CD4-positive, CD25-positive, alpha-beta regulatory T cell (primary cell): ENCODE data around the gene GABRG3. TPM values are rescaled to one million over a fixed set of nuclear protein-coding genes. Genes with fewer than 3 reads are reported as not detected.

Source experiments
- ATAC-seq, 2 donors: fragments of 150-1000 bp; cut with Tn5 transposase; one replicate each; pipeline ENCODE4 v1.10.0; 2021; ENCODE audit warnings: low read depth in 2 of 2, moderate number of reproducible peaks in 2 of 2, moderate library complexity in 1 of 2
- DNase-seq, 3 donors: peaks; one replicate each; pipeline versions ENCODE4 v3.0.0 to v3.0.0-alpha.2; 2012 to 2022; ENCODE audit warnings: mixed read lengths in 1 of 3
- H3K27ac ChIP-seq: one replicate; pipeline ENCODE4 v1.7.0; 2013; ENCODE audit warnings: mild to moderate bottlenecking, low read length; ENCODE audit not compliant: insufficient read depth, poor library complexity, severe bottlenecking
- H3K27me3 ChIP-seq: one replicate; pipeline ENCODE4 v1.7.0; 2013; ENCODE audit warnings: low read length; ENCODE audit not compliant: control insufficient read depth, insufficient read depth
- H3K36me3 ChIP-seq: one replicate; pipeline ENCODE4 v1.7.0; 2013; ENCODE audit warnings: mild to moderate bottlenecking, low read length, moderate library complexity; ENCODE audit not compliant: control insufficient read depth, insufficient read depth
- H3K4me1 ChIP-seq: 2 replicates; pipeline ENCODE4 v1.7.0; 2013; ENCODE audit warnings: mild to moderate bottlenecking, low read length; ENCODE audit not compliant: insufficient read depth, control insufficient read depth, poor library complexity, severe bottlenecking
- H3K4me3 ChIP-seq: one replicate; pipeline ENCODE4 v1.7.0; 2013; ENCODE audit warnings: low read depth, mild to moderate bottlenecking, low read length, moderate library complexity
- H3K9me3 ChIP-seq, 2 experiments: 1 replicate in 1 of 2; 2 replicates in 1 of 2; pipeline ENCODE4 v1.7.0; 2013; ENCODE audit warnings: low read length in 2 of 2, mild to moderate bottlenecking in 1 of 2, moderate library complexity in 1 of 2; ENCODE audit not compliant: control insufficient read depth in 2 of 2
- H3K27ac Mint-ChIP-seq, 3 donors: one replicate each; pipeline ENCODE4 v1.8.0; 2020 to 2022; ENCODE audit warnings: mild to moderate bottlenecking in 3 of 3, mixed read lengths in 3 of 3, moderate library complexity in 2 of 3
- H3K27me3 Mint-ChIP-seq: one replicate; pipeline ENCODE4 v1.8.0; 2022; ENCODE audit warnings: mild to moderate bottlenecking, mixed read lengths
- H3K36me3 Mint-ChIP-seq: one replicate; pipeline ENCODE4 v1.8.0; 2020; ENCODE audit warnings: mixed read lengths
- H3K4me1 Mint-ChIP-seq, 4 donors: one replicate each; pipeline ENCODE4 v1.8.0; 2020 to 2022; ENCODE audit warnings: mixed read lengths in 4 of 4, mild to moderate bottlenecking in 1 of 4
- H3K4me3 Mint-ChIP-seq, 4 donors: one replicate each; pipeline ENCODE4 v1.8.0; 2020 to 2022; ENCODE audit warnings: mild to moderate bottlenecking in 4 of 4, mixed read lengths in 4 of 4, moderate library complexity in 3 of 4
- H3K9me3 Mint-ChIP-seq, 7 donors: one replicate each; pipeline ENCODE4 v1.8.0; 2020 to 2022; ENCODE audit warnings: mixed read lengths in 7 of 7, mild to moderate bottlenecking in 3 of 7, moderate library complexity in 2 of 7
- polyA plus RNA-seq, 4 donors: library from polyadenylated mRNA; unstranded; fragments of 300-500 nt; fragmentation: Illumina TruSeq; gene quantifications; one replicate each; pipeline ENCODE4 v1.2.3, GENCODE V29; 2021
- total RNA-seq: library from RNA; stranded (reverse); gene quantifications from one replicate; pipeline ENCODE4 v1.2.3, GENCODE V29; 2022

GABRG3 gene
- total and polyA plus RNA-seq, 5 donors from 2014 or later = not detected

DNA sequence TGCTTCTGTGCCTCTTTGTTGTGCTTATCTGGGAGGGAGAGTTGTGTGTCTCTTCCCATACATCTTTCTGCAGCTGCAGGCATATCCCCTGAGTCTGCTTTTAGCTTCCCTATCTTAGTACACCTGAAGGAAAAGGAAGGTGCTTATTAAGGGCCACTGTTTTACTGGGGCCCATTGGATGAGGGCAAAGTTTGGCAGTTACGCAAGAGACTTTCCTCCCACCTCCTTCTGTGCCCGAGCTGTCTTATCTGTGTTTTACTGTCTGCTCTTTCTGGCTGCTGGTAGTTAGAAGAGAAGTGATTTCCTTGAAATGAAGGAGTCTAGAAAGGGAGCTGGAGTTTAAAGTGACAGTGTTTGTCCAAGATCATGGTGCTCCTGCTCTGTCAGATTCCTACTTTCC, 66.5 kb downstream of the GABRG3 start:
- H3K9me3 ChIP-seq = no peaks in the 10 kb centered on the region
- ATAC-seq (no peak), DNase-seq (no peak)
- H3K36me3 ChIP-seq = no peaks in the 10 kb centered on the region
- H3K4me3 ChIP-seq = no peak overlapping the region
- no peaks in the 10 kb centered on the region for H3K27me3 ChIP-seq
- Mint-ChIP-seq H3K4me1 (no peaks in the 10 kb centered on the region), H3K9me3 (peaks cover 0 to 9% (median 2%) of the 10 kb centered on the region in 7 donors), H3K4me3 (no peak overlapping the region), H3K27me3 (no peaks in the 10 kb centered on the region), H3K27ac (no peak overlapping the region), H3K36me3 (no peaks in the 10 kb centered on the region)
- H3K4me1 ChIP-seq = no peaks in the 10 kb centered on the region
- no peak overlapping the region for H3K27ac ChIP-seq

DNA sequence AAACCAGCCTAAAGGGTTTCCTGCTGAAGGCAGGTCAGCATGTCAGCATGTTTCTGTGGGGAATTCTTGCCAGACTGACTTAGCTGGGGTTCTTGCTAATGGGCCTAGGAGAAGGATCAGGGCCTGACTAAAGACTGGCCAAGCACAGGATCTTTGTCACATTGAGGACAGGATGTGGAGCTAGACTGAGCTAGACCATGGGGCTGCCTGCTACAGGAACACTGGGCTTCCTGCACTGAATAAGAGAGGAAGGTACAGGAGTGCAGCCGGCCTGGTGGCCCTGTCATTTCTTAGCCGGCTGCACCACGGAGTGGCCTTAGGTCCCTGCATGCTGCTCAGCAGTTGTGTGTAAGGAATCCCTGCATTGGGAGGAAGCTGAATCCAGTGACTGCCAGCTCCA, 68.2 kb downstream of the GABRG3 start:
- no peaks in the 10 kb centered on the region for H3K36me3 Mint-ChIP-seq
- no peaks in the 10 kb centered on the region for H3K27me3 Mint-ChIP-seq
- ATAC-seq (no peak), DNase-seq (no peak)
- Histone ChIP-seq H3K36me3 (no peaks in the 10 kb centered on the region), H3K4me3 (no peak overlapping the region), H3K9me3 (no peaks in the 10 kb centered on the region), H3K27me3 (no peaks in the 10 kb centered on the region), H3K4me1 (no peaks in the 10 kb centered on the region), H3K27ac (no peak overlapping the region)
- H3K4me3 Mint-ChIP-seq = no peak overlapping the region
- H3K9me3 Mint-ChIP-seq = peaks cover 0 to 10% (median 2%) of the 10 kb centered on the region in 7 donors
- H3K27ac Mint-ChIP-seq = no peak overlapping the region
- no peaks in the 10 kb centered on the region for H3K4me1 Mint-ChIP-seq

DNA sequence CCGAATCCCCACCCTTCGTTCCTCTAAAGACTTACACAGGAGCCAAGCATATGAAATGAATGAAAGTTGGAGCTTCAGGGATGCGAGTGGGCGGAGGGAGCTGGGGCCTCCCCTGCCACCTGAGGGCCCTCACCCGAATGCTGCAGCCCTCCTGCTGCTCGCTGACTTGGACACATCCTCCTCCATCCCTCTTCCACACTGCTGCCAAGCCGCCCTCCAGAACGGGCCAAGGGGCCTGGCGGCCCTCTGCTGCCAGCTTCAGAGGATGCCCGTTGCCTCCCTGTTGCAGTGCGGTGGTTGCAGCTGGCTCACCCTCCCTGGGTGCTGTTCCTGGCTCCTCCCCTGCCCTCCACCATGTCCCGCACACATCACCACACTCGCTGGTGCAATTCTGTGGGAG, 71.2 kb downstream of the GABRG3 start:
- Histone ChIP-seq H3K9me3 (no peaks in the 10 kb centered on the region), H3K36me3 (no peaks in the 10 kb centered on the region), H3K27me3 (no peaks in the 10 kb centered on the region), H3K4me1 (no peaks in the 10 kb centered on the region), H3K4me3 (no peak overlapping the region), H3K27ac (no peak overlapping the region)
- Mint-ChIP-seq H3K36me3 (no peaks in the 10 kb centered on the region), H3K27me3 (no peaks in the 10 kb centered on the region), H3K4me3 (no peak overlapping the region), H3K4me1 (no peaks in the 10 kb centered on the region), H3K9me3 (peaks cover 0 to 5% (median 0%) of the 10 kb centered on the region in 7 donors), H3K27ac (no peak overlapping the region)
- DNase-seq = no peak
- no peak for ATAC-seq

DNA sequence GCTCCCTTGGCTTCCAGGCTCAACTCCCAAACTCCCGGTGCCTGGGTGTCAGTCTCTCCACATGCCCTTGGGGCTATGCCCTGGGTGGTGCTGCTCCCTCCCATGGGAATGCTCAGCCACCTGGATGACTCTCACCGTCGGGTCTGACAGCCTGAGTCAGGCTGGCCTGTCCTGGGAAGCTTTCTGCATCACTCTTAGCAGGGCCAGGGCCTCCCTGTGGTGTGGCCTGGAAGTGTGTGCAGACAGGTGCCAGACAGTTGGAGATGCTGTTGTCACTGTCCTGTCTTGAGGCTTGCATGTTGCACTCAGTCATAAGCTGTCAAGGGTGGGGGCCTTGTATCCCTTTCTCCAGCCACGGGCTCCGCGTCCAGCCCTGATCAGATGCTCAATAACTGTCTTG, 71.7 kb downstream of the GABRG3 start:
- H3K4me3 ChIP-seq = no peak overlapping the region
- no peak overlapping the region for H3K27ac Mint-ChIP-seq
- ATAC-seq = no peak
- H3K4me3 Mint-ChIP-seq = no peak overlapping the region
- H3K4me1 Mint-ChIP-seq = no peaks in the 10 kb centered on the region
- no peaks in the 10 kb centered on the region for H3K9me3 ChIP-seq
- H3K4me1 ChIP-seq = no peaks in the 10 kb centered on the region
- H3K27ac ChIP-seq = no peak overlapping the region
- H3K9me3 Mint-ChIP-seq = peaks cover 0 to 5% (median 0%) of the 10 kb centered on the region in 7 donors
- DNase-seq = no peak
- no peaks in the 10 kb centered on the region for H3K27me3 ChIP-seq
- H3K27me3 Mint-ChIP-seq = no peaks in the 10 kb centered on the region
- H3K36me3 Mint-ChIP-seq = no peaks in the 10 kb centered on the region
- no peaks in the 10 kb centered on the region for H3K36me3 ChIP-seq

DNA sequence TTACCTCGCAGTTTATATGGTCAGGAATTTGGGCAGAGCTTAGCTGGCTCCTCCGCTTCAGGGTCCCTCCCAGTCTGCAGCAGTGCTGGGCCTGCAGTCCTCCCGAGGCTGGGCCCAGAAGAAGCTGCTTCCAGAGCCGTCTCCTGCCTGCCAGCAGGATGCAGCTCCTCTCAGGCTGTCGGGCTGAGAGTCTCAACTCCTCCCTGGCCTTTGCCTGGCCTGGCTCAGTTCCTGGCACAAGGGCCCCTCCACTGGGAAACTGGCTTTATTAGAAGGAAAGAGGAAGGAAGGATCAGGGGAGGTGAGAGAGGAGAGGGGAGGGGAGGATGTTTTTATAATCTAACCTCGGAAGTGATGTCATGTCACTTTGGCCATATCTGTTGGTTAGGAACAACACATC, 72.8 kb downstream of the GABRG3 start:
- H3K4me1 Mint-ChIP-seq = no peaks in the 10 kb centered on the region
- H3K36me3 ChIP-seq = no peaks in the 10 kb centered on the region
- DNase-seq = no peak
- H3K4me3 ChIP-seq = no peak overlapping the region
- no peak overlapping the region for H3K27ac Mint-ChIP-seq
- H3K36me3 Mint-ChIP-seq = no peaks in the 10 kb centered on the region
- H3K9me3 ChIP-seq = no peaks in the 10 kb centered on the region
- no peaks in the 10 kb centered on the region for H3K4me1 ChIP-seq
- no peak for ATAC-seq
- H3K9me3 Mint-ChIP-seq = peaks cover 0 to 5% (median 0%) of the 10 kb centered on the region in 7 donors
- H3K27ac ChIP-seq = no peak overlapping the region
- no peaks in the 10 kb centered on the region for H3K27me3 Mint-ChIP-seq
- no peaks in the 10 kb centered on the region for H3K27me3 ChIP-seq
- H3K4me3 Mint-ChIP-seq = no peak overlapping the region

DNA sequence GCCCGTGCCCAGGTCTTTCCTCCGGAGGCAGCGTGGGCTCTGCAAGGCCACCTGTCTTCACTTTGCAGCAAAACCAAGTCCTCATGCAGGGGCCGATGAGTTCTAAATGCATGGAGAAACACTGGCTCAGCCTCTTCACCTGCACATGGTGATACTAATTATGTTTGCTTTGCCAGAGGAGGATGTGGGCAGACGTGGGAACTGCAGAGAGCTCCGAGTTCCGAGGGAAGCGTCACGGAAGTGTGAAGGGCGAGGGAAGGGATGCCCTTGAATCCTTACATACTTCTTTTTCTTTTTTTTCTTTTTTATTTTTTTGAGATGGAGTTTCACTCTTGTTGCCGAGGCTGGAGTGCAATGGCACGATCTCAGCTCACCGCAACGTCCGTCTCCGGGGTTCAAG, 74.8 kb downstream of the GABRG3 start:
- H3K9me3 ChIP-seq = no peaks in the 10 kb centered on the region
- no peak overlapping the region for H3K27ac ChIP-seq
- Mint-ChIP-seq H3K9me3 (peaks cover 0 to 4% (median 0%) of the 10 kb centered on the region in 7 donors), H3K36me3 (no peaks in the 10 kb centered on the region), H3K4me3 (no peak overlapping the region), H3K4me1 (no peaks in the 10 kb centered on the region), H3K27me3 (no peaks in the 10 kb centered on the region), H3K27ac (no peak overlapping the region)
- no peaks in the 10 kb centered on the region for H3K27me3 ChIP-seq
- DNase-seq = no peak
- no peaks in the 10 kb centered on the region for H3K4me1 ChIP-seq
- no peaks in the 10 kb centered on the region for H3K36me3 ChIP-seq
- no peak for ATAC-seq
- H3K4me3 ChIP-seq = no peak overlapping the region

DNA sequence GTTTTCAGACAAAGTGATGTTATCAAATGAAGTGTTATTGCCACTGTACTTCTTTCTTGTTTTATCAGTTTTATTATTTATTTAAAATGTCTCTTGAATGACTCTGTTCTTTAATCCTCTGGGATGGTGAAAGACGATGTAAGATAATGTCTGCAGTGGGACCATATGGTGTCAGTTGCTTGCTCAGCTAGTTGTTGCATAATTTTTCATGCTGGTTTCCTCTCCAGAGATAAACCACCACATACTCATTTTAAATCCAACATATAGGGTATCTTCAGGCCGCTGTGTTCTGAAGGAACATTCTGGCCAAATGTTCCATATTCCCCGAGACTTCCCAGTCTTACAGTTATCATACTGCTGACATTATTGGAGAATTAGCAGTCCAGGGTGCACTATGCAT, 75.9 kb downstream of the GABRG3 start:
- H3K27me3 ChIP-seq = no peaks in the 10 kb centered on the region

DNA sequence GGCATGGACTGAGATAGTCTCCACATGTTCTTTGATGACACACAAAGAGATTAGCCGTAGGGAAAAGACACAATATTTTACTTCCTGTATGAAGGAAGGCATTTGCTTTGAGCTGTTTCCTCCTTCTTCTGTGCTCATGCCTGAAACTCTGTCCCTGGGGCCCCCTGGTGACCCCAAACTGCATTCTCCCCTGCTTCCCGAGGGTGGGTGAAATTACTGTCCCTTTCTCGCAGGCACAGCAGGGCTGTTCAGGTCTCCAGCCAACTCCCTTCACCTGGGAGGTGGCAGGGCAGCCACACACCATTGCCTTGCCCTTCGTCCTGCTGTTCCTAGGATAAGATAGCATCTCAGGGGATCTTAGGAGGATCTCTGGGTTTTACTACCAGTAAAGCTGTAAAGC, 79.2 kb downstream of the GABRG3 start:
- DNase-seq = no peak
- H3K4me3 Mint-ChIP-seq = no peak overlapping the region
- H3K9me3 Mint-ChIP-seq = peaks cover 0 to 10% (median 2%) of the 10 kb centered on the region in 7 donors
- no peaks in the 10 kb centered on the region for H3K27me3 Mint-ChIP-seq
- no peak for ATAC-seq
- H3K27ac Mint-ChIP-seq = no peak overlapping the region
- H3K4me1 ChIP-seq = no peaks in the 10 kb centered on the region
- H3K36me3 ChIP-seq = no peaks in the 10 kb centered on the region
- H3K36me3 Mint-ChIP-seq = no peaks in the 10 kb centered on the region
- no peaks in the 10 kb centered on the region for H3K27me3 ChIP-seq
- no peaks in the 10 kb centered on the region for H3K4me1 Mint-ChIP-seq
- no peak overlapping the region for H3K27ac ChIP-seq
- no peak overlapping the region for H3K4me3 ChIP-seq
- H3K9me3 ChIP-seq = no peaks in the 10 kb centered on the region

More for the DNA sequence above, 75.9 kb downstream of the GABRG3 start:
- Histone ChIP-seq H3K27ac (no peak overlapping the region), H3K9me3 (no peaks in the 10 kb centered on the region), H3K36me3 (no peaks in the 10 kb centered on the region), H3K4me1 (no peaks in the 10 kb centered on the region), H3K4me3 (no peak overlapping the region)
- H3K9me3 Mint-ChIP-seq = peaks cover 0 to 3% (median 0%) of the 10 kb centered on the region in 7 donors
- H3K27ac Mint-ChIP-seq = no peak overlapping the region
- no peaks in the 10 kb centered on the region for H3K36me3 Mint-ChIP-seq
- no peak overlapping the region for H3K4me3 Mint-ChIP-seq
- H3K27me3 Mint-ChIP-seq = no peaks in the 10 kb centered on the region
- ATAC-seq (no peak), DNase-seq (no peak)
- H3K4me1 Mint-ChIP-seq = no peaks in the 10 kb centered on the region
